ENCODE results near the gene ARMH3.
A peak's percentile ranks its signal among the peaks of the same experiment; 100 is the strongest.

ARMH3 gene

GRCh38 chr10:101841826-101842225, 214.1 kb downstream of the ARMH3 start:
- no peaks in the 10 kb centered on the region; the same call in 1 of the 2 replicates for H4K20me1 ChIP-seq (ENCODE audit: control insufficient read depth, insufficient read depth, low read depth, low read length)
- H3K9me2 ChIP-seq (replicated peaks; ENCODE audit: control insufficient read depth, low read length), result no peaks in the 10 kb centered on the region
- H3K4me3 ChIP-seq (ENCODE audit: low read length), result no peak overlapping the region
- H3K9me3 ChIP-seq (ENCODE audit: control insufficient read depth, insufficient read depth, low read length), result no peaks in the 10 kb centered on the region
- H3F3A ChIP-seq (ENCODE audit: control insufficient read depth, insufficient read depth), result no peaks in the 10 kb centered on the region
- TF ChIP-seq CTCF (IDR thresholded peaks at IDR 0.05; ENCODE audit: low read depth, low read length, poor library complexity, severe bottlenecking), result no peak
- TF ChIP-seq EZH2phosphoT487 (IDR thresholded peaks at IDR 0.05; ENCODE audit: borderline replicate concordance, low read length), result no peak
- H3K79me2 ChIP-seq (ENCODE audit: control insufficient read depth, low read length), result no peaks in the 10 kb centered on the region
- peaks cover 48% of the 10 kb centered on the region for H3K4me1 ChIP-seq (ENCODE audit: control insufficient read depth, low read length)
- peaks cover 18% of the 10 kb centered on the region for H3K27me3 ChIP-seq (ENCODE audit: control insufficient read depth, low read length)
- no peak overlapping the region for H3K4me2 ChIP-seq (ENCODE audit: low read length)
- no peak overlapping the region for H3K27ac ChIP-seq (ENCODE audit: low read depth, low read length)
- H3K36me3 ChIP-seq (ENCODE audit: control insufficient read depth, low read length), result no peaks in the 10 kb centered on the region

GRCh38 chr10:101840741-101841453, 215.1 kb downstream of the ARMH3 start:
- H3F3A ChIP-seq (ENCODE audit: control insufficient read depth, insufficient read depth), result no peaks in the 10 kb centered on the region
- peak overlapping the region; percentile 66 for H3K4me3 ChIP-seq (ENCODE audit: low read length)
- H3K4me1 ChIP-seq (ENCODE audit: control insufficient read depth, low read length), result peaks cover 48% of the 10 kb centered on the region
- H3K27ac ChIP-seq (ENCODE audit: low read depth, low read length), result no peak overlapping the region
- no peaks in the 10 kb centered on the region for H3K9me3 ChIP-seq (ENCODE audit: control insufficient read depth, insufficient read depth, low read length)
- peak overlapping the region; percentile 79 for H3K4me2 ChIP-seq (ENCODE audit: low read length)
- H3K79me2 ChIP-seq (ENCODE audit: control insufficient read depth, low read length), result no peaks in the 10 kb centered on the region
- no peaks in the 10 kb centered on the region for H3K9me2 ChIP-seq (replicated peaks; ENCODE audit: control insufficient read depth, low read length)
- H3K36me3 ChIP-seq (ENCODE audit: control insufficient read depth, low read length), result no peaks in the 10 kb centered on the region
- no peak for TF ChIP-seq EZH2phosphoT487 (IDR thresholded peaks at IDR 0.05; ENCODE audit: borderline replicate concordance, low read length)
- TF ChIP-seq CTCF (IDR thresholded peaks at IDR 0.05; ENCODE audit: low read depth, low read length, poor library complexity, severe bottlenecking), result peak; percentile 99
- peaks cover 18% of the 10 kb centered on the region for H3K27me3 ChIP-seq (ENCODE audit: control insufficient read depth, low read length)
- H4K20me1 ChIP-seq (ENCODE audit: control insufficient read depth, insufficient read depth, low read depth, low read length), result no peaks in the 10 kb centered on the region; the same call in 1 of the 2 replicates

GRCh38 chr10:101840102-101840684, 215.8 kb downstream of the ARMH3 start:
- TF ChIP-seq EZH2phosphoT487 (IDR thresholded peaks at IDR 0.05; ENCODE audit: borderline replicate concordance, low read length) (no peak), CTCF (IDR thresholded peaks at IDR 0.05; ENCODE audit: low read depth, low read length, poor library complexity, severe bottlenecking) (no peak)
- Histone ChIP-seq H3K4me3 (ENCODE audit: low read length) (peak overlapping the region; percentile 66), H3K9me2 (replicated peaks; ENCODE audit: control insufficient read depth, low read length) (no peaks in the 10 kb centered on the region), H4K20me1 (ENCODE audit: control insufficient read depth, insufficient read depth, low read depth, low read length) (no peaks in the 10 kb centered on the region; the same call in 1 of the 2 replicates), H3K36me3 (ENCODE audit: control insufficient read depth, low read length) (no peaks in the 10 kb centered on the region), H3K4me1 (ENCODE audit: control insufficient read depth, low read length) (peaks cover 48% of the 10 kb centered on the region), H3K9me3 (ENCODE audit: control insufficient read depth, insufficient read depth, low read length) (no peaks in the 10 kb centered on the region), H3K27ac (ENCODE audit: low read depth, low read length) (no peak overlapping the region), H3K4me2 (ENCODE audit: low read length) (peak overlapping the region; percentile 79), H3F3A (ENCODE audit: control insufficient read depth, insufficient read depth) (no peaks in the 10 kb centered on the region), H3K79me2 (ENCODE audit: control insufficient read depth, low read length) (no peaks in the 10 kb centered on the region), H3K27me3 (ENCODE audit: control insufficient read depth, low read length) (peaks cover 18% of the 10 kb centered on the region)

All from DOHH2 (cell line).